Smooth muscle cell of the pulmonary artery (primary cell): ENCODE measurements around the gene ACTL9. TPM values are rescaled to one million over a fixed set of nuclear protein-coding genes. Genes with fewer than 3 reads are reported as not detected.

Experiments
- total RNA-seq: library from RNA; depleted of rRNA; stranded (reverse); fragments of >200 nt; gene quantifications from 2 replicates; pipeline ENCODE4 v1.2.3, GENCODE V29; 2014

ACTL9 gene, protein sequence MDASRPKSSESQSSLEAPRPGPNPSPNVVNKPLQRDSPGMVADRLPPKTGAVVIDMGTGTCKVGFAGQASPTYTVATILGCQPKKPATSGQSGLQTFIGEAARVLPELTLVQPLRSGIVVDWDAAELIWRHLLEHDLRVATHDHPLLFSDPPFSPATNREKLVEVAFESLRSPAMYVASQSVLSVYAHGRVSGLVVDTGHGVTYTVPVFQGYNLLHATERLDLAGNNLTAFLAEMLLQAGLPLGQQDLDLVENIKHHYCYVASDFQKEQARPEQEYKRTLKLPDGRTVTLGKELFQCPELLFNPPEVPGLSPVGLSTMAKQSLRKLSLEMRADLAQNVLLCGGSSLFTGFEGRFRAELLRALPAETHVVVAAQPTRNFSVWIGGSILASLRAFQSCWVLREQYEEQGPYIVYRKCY
- not detected in 2 replicates for total RNA-seq

DNA sequence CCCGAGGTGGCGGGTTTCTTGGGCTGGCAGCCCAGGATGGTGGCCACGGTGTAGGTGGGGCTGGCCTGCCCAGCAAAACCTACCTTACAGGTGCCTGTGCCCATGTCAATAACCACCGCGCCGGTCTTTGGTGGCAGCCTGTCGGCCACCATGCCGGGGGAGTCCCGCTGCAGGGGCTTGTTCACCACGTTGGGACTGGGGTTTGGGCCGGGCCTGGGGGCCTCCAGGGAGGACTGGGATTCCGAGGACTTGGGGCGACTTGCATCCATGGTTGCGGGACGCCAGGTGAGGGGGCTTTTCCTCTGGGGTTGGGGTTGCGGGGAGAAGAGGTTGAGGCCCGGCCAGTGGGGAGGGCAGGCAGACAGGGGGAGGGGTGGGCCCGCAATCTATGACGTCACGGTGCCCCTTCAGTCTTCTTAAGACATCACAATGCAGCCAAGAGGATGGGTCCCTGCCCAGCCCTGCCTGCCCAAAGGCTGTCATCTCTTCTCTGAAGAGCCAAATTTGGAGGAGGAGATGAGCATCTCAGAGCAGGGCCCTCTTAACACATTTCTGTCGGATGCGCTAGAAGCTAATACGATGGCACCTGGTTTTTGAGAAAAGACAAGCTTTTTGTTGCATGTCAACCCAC, at the start of gene ACTL9:
ACTL9 (minus strand) TSS at position 363 of the 631 bp plus-strand sequence; CDS start at position 269, 94 bp downstream.

DNA sequence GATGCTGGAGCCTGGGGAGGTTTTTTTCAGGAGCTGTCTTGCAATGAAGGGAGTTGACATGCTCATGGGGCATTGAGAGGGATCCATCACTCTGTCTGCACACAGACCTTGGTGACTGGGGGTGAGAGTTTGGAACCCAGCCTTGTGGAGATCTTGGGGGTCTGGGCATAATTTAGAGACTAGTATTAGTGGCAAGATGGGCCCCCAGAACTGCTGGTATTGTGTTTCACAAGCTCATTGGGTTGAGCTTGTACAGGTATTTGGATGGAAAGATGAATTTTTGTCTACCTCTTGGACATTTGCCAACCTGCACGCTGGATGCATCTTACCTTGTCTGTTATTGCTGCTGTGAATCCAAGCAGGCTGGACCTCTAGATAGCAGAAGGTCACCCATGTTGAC, 22.7 kb upstream of the ACTL9 start, which contains the start of gene OR2Z1:
OR2Z1 (plus strand) TSS at position 301 of the 400 bp plus-strand sequence. CDS start 9,395 bp downstream, outside the sequence.

Other genes with a start within 250 kb of the ACTL9 start
- 0.07 and 0.20 TPM in 2 replicates for gene PRAM1, start 196.2 kb downstream of the ACTL9 start, total RNA-seq
- 6.1 and 7.5 TPM in 2 replicates for gene ZNF414, start 184.6 kb downstream of the ACTL9 start, total RNA-seq
- 0.13 TPM in 2 replicates for gene MYO1F, start 121.4 kb downstream of the ACTL9 start, total RNA-seq
- gene ADAMTS10, start 88.1 kb downstream of the ACTL9 start, total RNA-seq: 21.6 and 29.1 TPM in 2 replicates
- not detected in 2 replicates for gene NFILZ, start 68.2 kb downstream of the ACTL9 start, total RNA-seq
- gene OR2Z1, start 22.8 kb upstream of the ACTL9 start, total RNA-seq: not detected in 2 replicates
- gene ZNF558, start 133.5 kb upstream of the ACTL9 start, total RNA-seq: 21.4 and 23.1 TPM in 2 replicates
- not detected in 2 replicates for gene MBD3L1, start 133.6 kb upstream of the ACTL9 start, total RNA-seq